Loucy (cell line): ENCODE results near the gene TMEM156.

ENCODE experiments used
- H2AFZ ChIP-seq: fragments of 200-600 bp; sonication (generic); 2 replicates; pipeline ENCODE4 v1.6.0; 2016; ENCODE audit warnings: antibody characterized with exemption, mild to moderate bottlenecking, low read length, moderate library complexity
- H3F3A ChIP-seq: fragments of 200-600 bp; 2 replicates; pipeline ENCODE4 v1.6.0; 2016; ENCODE audit warnings: antibody characterized with exemption, low read depth, mild to moderate bottlenecking
- H3K27me3 ChIP-seq: fragments of 200-600 bp; sonication (generic); 2 replicates; pipeline ENCODE4 v1.6.1; 2014; ENCODE audit warnings: low read length, mild to moderate bottlenecking; ENCODE audit not compliant: insufficient read depth, poor library complexity, severe bottlenecking
- H3K36me3 ChIP-seq: fragments of 200-600 bp; sonication (generic); 2 replicates; pipeline ENCODE4 v1.6.1; 2016; ENCODE audit warnings: low read length; ENCODE audit not compliant: insufficient read depth
- H3K4me1 ChIP-seq: fragments of 200-600 bp; sonication (generic); 2 replicates; pipeline ENCODE4 v1.5.1; 2014; ENCODE audit warnings: low read length, mild to moderate bottlenecking; ENCODE audit not compliant: insufficient read depth, poor library complexity, severe bottlenecking
- H3K4me2 ChIP-seq: fragments of 200-600 bp; sonication (generic); 2 replicates; pipeline ENCODE4 v1.6.0; 2014; ENCODE audit warnings: antibody characterized with exemption, low read length, low read depth, mild to moderate bottlenecking; ENCODE audit not compliant: poor library complexity, severe bottlenecking
- H3K4me3 ChIP-seq: fragments of 200-600 bp; sonication (generic); 2 replicates; pipeline ENCODE4 v1.5.1; 2014; ENCODE audit warnings: low read length, mild to moderate bottlenecking, mixed read lengths; ENCODE audit not compliant: poor library complexity, severe bottlenecking
- H3K79me2 ChIP-seq: fragments of 200-600 bp; sonication (generic); 2 replicates; pipeline ENCODE4 v1.6.1; 2014; ENCODE audit warnings: low read length; ENCODE audit not compliant: insufficient read depth
- H3K9ac ChIP-seq: fragments of 200-600 bp; sonication (generic); 2 replicates; pipeline ENCODE4 v1.6.0; 2014; ENCODE audit warnings: mild to moderate bottlenecking, low read depth, low read length, moderate library complexity; ENCODE audit not compliant: poor library complexity, severe bottlenecking
- H3K9me2 ChIP-seq: fragments of 200-600 bp; sonication (generic); replicated peaks from 2 replicates; pipeline ENCODE4 v1.6.1; 2016; ENCODE audit warnings: low read depth, low read length, mixed read lengths
- H3K9me3 ChIP-seq: fragments of 200-600 bp; sonication (generic); 2 replicates; pipeline ENCODE4 v1.6.1; 2014; ENCODE audit warnings: mild to moderate bottlenecking, antibody characterized with exemption, low read length, low read depth; ENCODE audit not compliant: insufficient read depth
- H4K20me1 ChIP-seq: fragments of 200-600 bp; sonication (generic); 2 replicates; pipeline ENCODE4 v1.6.0; 2014; ENCODE audit warnings: antibody characterized with exemption, low read length, mild to moderate bottlenecking; ENCODE audit not compliant: insufficient read depth, poor library complexity, severe bottlenecking
- CTCF ChIP-seq: fragments of 200-600 bp; sonication (generic); conservative IDR thresholded peaks from 2 replicates; pipeline ENCODE4 v1.5.1; 2014; ENCODE audit warnings: mild to moderate bottlenecking, antibody characterized with exemption, low read length
- EZH2phosphoT487 ChIP-seq: fragments of 200-600 bp; IDR thresholded peaks from 2 replicates; pipeline ENCODE4 v1.6.1; 2018; ENCODE audit warnings: antibody characterized with exemption, mild to moderate bottlenecking, moderate library complexity, borderline replicate concordance

The TMEM156 gene

GRCh38 chr4:39021631-39022030 is 10.6 kb downstream of the TMEM156 start:
- H3K27me3 ChIP-seq, result no peaks in the 10 kb centered on the region
- H3K79me2 ChIP-seq, result no peaks in the 10 kb centered on the region
- no peaks in the 10 kb centered on the region for H3K9me2 ChIP-seq
- peaks cover 10% of the 10 kb centered on the region for H3K4me1 ChIP-seq
- H3K36me3 ChIP-seq, result no peaks in the 10 kb centered on the region
- H3K9me3 ChIP-seq, result peaks cover 4% of the 10 kb centered on the region; the same call in 1 of the 2 replicates
- peaks cover 7% of the 10 kb centered on the region for H3F3A ChIP-seq
- TF ChIP-seq EZH2phosphoT487, result no peak
- TF ChIP-seq CTCF, result no peak
- H3K9ac ChIP-seq, result no peak overlapping the region
- H3K4me3 ChIP-seq, result no peak overlapping the region
- H4K20me1 ChIP-seq, result no peaks in the 10 kb centered on the region
- H3K4me2 ChIP-seq, result no peak overlapping the region
- no peak overlapping the region for H2AFZ ChIP-seq

GRCh38 chr4:39020130-39020529 is 12.1 kb downstream of the TMEM156 start:
- Histone ChIP-seq H3K9ac (no peak overlapping the region), H3K4me3 (no peak overlapping the region), H4K20me1 (no peaks in the 10 kb centered on the region), H3F3A (no peaks in the 10 kb centered on the region), H3K4me2 (no peak overlapping the region), H3K79me2 (no peaks in the 10 kb centered on the region), H3K27me3 (no peaks in the 10 kb centered on the region), H3K9me2 (no peaks in the 10 kb centered on the region), H3K36me3 (no peaks in the 10 kb centered on the region), H2AFZ (no peak overlapping the region), H3K4me1 (peaks cover under 1% of the 10 kb centered on the region), H3K9me3 (peaks cover 4% of the 10 kb centered on the region; the same call in 1 of the 2 replicates)
- no peak for TF ChIP-seq CTCF
- no peak for TF ChIP-seq EZH2phosphoT487

GRCh38 chr4:39014028-39014427 is 18.2 kb downstream of the TMEM156 start:
- Histone ChIP-seq H3K4me3 (no peak overlapping the region), H3K36me3 (no peaks in the 10 kb centered on the region), H3K79me2 (no peaks in the 10 kb centered on the region), H2AFZ (no peak overlapping the region), H3K4me1 (no peaks in the 10 kb centered on the region), H3K9ac (no peak overlapping the region), H3K9me2 (no peaks in the 10 kb centered on the region), H3K27me3 (no peaks in the 10 kb centered on the region), H4K20me1 (no peaks in the 10 kb centered on the region), H3K4me2 (no peak overlapping the region), H3F3A (no peaks in the 10 kb centered on the region), H3K9me3 (no peaks in the 10 kb centered on the region)
- TF ChIP-seq CTCF (no peak), EZH2phosphoT487 (no peak)
